T-helper 22 cell (primary cell): ENCODE results near the gene OSBPL8.

Source experiments
- DNase-seq: peaks from one replicate; pipeline ENCODE4 v3.0.0-alpha.2; 2020; ENCODE audit warnings: low read depth

OSBPL8 gene

DNA sequence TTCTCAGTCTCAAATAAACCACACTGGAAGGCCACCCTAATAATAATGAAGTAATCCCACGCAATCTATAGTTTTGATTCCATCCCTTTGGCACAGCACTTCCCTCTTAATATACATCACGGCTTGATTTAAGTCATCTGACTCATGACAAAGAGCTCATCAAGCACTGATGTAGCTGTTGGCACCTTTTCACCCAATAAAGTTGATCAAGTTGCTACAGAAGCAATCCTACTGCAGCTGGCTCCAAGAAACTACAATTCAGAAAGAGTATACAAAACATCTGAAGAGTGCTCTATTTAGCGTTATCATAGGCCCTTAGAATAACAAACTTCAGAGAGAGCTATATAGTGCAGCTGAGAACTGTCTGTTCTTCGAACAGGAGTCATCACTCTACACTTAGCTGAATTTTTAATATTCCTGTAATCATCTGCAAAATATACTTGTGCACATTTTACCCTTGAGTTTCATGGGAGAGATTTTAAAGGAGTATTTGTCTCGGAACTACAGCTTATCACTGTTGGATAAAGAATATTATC, 94.9 kb downstream of the OSBPL8 start:
- DNase-seq = no peak

DNA sequence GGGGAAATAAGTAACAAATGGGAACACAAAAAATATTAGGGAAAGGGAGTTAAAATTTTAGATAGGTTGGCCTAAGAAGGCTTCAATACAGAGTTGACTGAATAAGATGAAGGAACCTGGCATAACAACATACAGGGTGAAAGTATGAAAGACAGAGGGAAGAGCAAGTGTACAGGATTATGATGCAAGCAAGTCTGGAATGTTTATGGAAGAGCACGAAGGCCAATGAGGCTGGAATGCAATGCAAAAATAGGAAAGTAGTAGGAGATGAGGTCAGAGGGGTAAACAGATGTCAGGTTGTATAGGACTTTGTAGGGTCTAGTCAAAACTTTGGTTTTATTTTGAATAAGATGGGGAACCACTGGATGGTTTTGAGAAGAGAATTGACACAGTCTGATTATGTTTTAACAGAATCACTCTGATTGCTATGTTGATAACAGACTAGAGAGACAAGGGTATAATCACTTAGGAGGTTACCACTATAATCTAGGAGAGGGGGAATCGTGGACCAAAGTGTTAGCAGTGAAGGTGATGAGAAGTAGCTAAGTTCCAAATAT, 96.8 kb downstream of the OSBPL8 start:
- DNase-seq = no peak

DNA sequence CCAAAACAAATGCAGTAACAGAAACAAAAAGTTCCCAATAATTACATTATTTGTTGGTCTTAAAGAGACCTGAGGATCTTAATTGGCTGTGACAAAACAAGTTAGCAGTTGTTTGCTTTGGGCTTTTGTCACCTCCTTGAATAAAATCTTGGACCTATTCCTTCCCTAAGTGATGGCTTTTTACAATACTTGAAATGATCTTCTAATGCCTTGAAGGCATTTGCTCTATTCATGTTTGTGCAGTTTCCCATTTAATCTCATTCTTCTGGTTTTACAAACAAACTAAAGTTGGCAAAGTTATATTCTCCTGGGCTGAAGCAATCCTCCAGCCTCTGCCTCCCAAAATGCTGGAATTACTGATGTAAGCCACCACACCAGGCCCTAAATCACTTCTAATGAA, 98.8 kb downstream of the OSBPL8 start:
- DNase-seq = no peak

DNA sequence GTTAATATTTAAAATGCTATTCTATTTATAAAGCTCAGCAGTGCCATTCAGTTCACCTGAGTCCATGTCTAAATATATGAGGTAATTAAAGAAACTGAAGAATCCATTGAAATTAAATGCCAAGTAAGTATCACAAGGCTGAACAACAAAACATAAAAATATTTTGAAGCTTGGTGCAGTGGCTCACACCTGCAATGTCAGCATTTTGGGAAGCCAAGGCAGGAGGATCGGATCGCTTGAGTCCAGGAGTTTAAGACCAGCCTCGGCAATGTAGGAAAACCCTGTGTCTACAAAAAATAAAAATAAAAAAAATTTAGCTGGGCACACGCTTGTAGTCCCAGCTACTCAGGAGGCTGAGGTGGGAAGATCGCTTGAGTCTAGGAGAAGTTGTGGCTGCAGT, 101.8 kb downstream of the OSBPL8 start:
- DNase-seq = no peak

DNA sequence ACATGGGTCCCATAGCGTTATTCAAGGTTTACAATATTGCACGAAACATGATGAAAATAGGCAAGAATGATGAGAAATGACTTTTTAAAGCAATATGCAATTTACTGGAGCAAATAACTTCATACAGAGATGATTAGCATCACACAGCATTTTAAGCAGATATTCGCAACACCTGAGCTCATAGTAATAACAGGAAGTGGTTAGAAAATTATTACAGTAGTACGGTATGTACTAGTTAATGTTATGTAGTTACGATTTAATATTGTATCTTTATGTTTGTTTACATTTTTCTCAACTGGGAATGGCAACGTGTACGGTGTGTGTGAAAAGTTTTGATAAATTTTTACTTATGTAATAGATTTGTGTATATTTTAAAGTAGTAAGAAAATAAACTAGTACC, 102.6 kb downstream of the OSBPL8 start:
- no peak for DNase-seq

DNA sequence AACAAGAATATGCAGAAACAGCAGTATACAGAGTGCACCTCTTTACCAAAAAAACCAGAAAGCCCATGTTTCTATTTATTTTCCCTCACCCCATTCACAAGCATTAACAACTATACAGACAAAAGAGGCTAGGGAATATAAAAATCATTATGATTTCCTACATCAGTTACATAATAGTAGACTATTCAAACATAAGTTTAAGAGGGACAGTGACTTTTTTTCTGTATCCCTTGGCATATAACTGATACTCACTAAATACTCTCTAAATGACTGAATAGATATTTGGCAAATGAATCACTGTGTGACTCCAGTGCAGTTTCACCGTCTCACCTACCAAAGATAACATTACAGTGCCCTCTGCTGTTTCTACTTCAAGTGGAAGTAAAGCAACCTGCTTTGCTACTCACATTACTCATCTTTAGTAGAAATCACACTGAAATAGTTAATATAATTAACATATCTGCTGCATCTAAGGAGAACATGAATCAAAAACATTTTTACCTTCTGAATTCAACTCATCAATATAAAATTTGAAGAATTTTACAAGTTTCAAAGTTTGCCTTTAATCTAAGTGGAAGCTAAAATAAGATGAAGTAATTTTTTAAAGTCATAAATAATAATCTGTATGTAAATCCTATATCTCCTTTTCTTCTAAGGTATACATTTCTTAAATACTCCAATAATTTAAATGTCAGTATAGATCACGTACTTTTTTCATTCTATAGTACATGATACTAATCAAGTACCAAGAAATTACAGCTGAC, 103.8 kb downstream of the OSBPL8 start:
- DNase-seq = no peak

DNA sequence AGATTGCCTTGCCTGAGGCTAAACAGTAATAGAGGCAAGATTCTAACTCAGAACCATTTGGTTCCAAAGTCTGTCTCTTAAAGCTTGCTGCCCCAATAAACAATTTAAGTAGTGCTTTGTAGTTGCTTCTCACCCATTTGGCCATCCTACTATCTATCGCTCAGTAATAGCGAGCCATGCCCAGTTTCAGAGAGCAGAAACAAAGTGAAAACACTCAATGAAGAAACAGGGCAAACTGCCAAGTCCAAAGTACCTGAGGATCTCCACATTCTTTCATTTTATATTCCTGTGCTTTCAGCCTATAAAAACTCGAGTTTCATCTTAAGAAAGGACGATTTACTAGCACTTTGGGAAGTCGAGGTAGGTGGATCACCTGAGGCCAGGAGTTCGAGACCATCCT, 108.0 kb downstream of the OSBPL8 start:
- DNase-seq = no peak

DNA sequence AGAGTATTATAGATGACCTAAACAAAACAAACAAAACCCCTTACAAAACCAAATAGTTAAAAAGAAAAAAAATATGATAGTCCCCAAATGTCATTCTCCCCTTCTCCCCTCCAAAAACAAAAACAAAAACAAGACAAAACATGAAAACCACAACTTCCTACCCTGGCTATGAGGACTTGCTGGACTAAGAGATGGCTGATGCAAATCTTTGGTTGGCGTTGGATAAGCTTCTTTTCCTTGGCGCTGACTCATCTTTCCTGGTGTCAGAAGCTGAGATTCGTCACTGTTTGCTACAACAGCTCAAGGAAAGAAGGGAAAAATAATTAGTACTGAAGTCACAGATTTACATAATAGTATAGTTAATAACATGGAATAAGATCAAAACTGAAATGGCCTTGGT, 108.9 kb downstream of the OSBPL8 start:
- DNase-seq = no peak

DNA sequence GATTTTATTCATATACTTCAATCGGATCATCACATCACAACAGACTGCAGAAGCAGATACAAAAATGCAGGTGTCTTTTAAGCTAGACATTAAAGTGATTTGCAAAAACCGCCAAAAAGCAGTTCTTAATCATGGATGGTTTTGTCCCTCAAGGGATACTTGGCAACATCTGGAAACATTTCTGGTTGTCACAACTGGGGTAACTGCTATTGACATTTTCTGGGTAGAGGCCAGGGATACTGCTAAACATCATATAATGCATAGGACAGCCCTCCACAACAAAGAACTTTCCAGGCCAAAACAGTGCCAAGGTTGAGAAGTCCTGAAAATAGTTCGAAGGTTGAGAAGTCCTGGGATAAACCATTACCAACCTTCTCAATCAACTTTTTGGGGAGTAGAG, 109.6 kb downstream of the OSBPL8 start:
- no peak for DNase-seq

DNA sequence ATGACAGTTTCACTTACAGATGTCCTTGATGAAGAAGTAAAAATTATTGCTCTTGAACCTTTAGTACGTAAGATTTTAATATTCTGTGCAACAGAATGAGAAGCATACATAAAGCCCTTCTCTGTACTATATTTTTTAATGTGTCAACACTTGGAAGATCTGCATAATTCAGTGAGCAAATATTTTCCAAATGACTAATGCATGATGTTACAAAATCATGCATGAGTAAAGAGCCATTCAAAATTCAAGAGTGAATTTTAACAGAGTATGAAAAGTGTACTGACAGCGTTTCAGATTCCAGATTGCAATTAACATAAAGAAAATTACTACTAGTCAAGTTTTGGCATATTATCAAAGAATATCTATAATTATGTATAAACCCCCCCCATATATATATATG, 110.0 kb downstream of the OSBPL8 start:
- DNase-seq = no peak

DNA sequence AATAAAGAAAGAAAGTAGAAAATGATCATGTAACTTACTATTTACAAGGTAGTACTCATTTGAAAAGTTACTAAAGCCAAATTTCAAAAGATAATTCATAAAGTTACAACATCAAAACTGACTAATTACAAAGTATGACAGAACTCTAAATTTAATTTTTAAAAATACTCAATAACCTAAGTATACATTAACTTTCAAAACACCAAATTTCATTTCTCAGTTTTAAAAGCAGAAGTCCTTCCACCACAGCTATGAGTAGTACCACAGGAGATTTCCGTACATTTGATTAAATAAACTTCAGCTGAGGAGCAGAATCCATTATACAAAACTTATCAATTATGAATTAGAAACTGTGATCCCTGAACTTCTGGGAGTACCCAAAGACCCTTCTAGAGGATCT, 110.6 kb downstream of the OSBPL8 start:
- DNase-seq = no peak

DNA sequence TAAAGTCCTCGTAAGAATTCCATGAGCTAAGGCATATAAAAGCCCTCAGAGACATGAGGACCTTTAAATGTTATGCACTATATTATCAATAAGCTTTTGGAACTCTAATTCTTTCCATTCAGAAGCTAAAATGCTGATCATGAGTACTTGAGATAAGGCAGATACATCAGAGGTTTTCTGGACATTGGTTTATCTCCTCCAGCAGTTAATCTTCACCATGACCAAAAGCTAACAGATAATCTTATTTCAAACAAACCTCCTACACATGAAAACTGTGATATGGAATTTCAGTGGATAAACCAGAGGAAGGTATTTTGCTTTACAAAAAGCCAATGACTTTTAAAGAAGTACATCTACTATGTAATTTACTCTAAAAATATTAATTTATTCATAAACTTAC, 113.5 kb downstream of the OSBPL8 start:
- DNase-seq = no peak

DNA sequence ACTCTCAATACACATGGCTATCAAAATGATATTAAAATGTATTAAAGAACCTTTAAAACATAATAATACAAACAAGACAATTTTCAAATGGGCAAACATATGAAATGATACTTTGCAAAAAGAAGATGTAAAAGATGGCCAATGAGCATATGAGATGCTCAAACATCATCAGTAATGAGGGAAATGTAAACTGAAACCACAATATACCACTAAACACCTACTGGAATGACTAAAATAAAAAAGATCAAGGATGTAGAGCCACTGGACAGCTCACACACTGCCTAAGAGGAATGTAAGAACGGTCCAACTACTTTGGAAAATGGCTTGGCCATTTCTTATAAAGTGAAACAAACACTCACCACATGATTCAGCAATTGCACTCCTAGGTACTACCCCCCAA, 114.1 kb downstream of the OSBPL8 start:
- no peak for DNase-seq

DNA sequence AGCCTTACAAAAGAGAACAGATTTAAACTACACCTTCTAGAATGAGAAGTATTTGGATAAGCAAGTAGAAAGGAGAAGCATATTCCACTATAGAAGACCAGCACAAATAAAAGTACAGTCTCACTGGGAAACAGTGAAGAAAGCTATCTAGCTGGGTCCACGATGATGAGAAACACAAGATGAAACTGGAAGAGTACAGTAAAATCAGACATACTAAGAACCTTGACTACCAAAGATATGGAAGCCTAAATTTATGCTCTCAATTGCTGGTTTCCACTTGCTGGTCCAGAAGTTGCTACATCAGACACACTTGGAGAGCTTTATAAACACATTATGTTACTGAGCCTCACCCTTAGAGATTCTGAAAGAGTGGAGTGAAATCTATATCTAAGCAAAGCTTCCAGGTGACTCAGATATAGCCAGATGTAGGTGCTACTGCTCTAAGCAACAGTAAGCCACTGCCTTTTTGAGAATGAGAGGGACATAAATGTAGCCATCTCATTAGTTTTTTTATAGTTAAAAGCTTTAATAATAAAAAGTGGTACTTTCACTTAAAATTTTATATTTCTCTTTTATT, 115.1 kb downstream of the OSBPL8 start:
- no peak for DNase-seq

DNA sequence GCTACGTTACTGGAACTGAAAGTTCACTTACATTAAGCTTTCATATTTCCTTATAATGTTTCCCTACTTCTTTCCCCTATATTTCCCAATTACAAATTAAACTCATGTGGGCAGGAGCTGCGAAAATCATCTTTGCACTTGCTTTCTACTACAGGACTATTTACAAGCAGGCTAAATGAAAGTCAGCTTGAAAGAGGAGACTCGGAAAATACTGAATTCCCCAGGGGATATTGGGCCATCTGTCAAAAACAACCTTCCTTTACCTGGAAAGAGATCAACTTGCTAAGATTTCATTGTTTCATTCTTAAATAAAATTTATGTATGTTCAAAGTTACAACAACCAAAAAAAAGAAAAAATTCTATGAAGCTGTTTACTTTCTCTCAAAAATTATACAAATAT, 118.6 kb downstream of the OSBPL8 start:
- DNase-seq = no peak

DNA sequence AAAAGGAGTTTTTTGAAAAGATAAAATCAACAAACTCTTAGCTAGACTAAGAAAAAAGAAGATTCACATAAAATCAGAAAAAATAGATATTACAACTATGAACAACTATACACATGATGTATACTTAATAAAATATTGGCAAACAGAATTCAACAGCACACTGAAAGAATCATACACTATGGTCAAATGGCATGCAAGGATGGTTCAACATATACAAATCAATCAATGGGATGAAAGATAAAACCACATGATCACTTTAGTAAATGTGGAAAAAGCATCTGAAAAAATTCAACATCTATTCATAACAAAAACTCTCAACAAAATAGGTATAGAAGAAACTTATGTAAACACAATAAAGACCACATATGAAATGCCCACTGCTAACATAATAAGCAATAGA, 126.8 kb downstream of the OSBPL8 start:
- DNase-seq = no peak

DNA sequence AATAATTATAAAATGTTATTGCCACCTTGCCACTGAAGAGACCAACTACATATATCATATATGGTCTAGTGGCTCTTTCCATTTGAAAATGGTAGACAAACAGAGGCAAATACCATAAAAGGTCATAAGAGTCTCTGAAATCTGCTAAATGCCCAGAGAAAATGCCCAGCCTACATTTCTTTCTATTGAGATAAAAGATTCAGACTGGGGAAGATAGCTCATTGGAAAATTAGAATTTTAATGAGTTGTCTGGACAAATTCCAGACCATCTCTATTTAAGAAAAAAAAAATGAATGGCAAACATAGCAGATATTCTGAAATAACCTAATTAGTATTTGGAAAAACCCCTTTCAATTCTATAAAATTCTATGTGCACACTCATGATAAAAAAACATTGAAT, 131.5 kb downstream of the OSBPL8 start:
- DNase-seq = no peak

DNA sequence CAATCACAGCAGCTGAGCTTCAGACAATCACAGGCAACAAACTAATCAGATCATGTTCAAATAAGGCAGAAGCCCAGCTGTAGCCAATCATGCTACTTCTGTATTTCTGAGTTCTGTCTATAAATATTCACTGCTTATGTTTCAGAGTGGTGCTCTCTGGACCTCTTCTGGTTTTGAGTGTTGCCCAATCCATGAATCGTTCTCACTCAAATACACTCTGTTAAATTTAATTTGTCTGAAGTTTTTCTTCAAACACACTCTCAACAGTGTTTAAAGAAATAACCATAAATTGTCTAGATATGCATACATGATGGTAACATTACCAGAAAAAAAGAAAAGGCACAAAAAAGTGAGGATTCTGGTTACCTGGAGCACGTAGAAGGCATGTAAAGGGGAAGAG, 133.4 kb downstream of the OSBPL8 start:
- DNase-seq = no peak

DNA sequence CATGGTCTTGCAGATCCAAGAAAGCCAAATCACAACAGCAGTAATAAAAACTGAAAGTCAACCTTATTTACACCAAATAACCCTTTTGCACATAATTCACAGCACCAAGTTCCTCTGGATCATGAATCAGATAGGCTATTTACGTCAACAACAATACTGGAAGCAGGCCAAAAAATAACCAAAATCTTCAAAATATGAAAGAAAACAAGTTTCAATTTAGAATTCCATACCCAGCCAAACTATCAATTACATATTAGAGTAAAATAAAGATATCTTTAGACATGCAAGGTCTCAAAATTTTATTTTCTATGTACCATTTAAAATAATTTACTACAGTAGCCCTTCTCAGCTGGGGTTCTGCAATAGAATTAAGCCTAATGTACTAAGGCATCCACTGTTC, 134.6 kb downstream of the OSBPL8 start:
- no peak for DNase-seq

DNA sequence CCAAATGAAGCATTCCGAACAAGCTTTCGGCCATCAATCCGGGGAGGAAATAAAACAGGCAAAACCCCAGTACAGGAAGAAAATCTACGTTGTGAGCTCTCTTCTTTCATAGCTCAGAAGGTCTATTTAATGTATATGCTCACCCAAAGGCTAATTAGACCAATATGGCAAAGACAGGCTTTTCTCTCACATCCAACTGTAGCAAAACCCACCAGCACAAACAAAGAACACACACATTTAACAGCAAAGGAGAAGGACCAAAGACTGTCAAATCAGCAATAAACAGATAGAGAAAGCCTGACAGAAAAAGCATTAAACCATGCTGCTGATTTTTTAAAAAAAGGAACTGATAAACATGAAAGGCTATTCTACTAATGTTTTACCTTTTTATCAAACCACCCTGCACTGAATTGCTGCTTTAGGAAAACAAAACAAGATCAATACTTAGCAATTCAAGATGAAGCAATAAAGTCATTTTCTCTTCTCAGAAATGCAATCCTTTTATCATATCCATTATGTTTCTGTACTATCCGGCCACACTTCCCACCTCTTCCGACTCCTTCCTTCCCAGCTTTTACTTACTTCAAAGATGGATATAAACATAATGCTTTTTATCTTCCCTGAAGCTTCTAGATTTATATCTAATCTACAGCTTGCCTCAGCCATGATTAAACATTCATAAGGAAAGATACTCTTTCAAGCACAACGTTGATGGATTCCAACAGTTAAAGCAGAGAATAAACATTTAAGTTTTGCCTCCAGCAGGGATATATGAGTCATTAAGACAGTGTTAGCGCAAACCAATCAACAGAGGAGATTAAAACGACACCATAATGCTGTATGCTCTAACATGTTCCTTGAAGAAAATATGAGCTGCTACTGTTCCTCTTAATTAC, 136.8 kb downstream of the OSBPL8 start:
- DNase-seq = no peak

DNA sequence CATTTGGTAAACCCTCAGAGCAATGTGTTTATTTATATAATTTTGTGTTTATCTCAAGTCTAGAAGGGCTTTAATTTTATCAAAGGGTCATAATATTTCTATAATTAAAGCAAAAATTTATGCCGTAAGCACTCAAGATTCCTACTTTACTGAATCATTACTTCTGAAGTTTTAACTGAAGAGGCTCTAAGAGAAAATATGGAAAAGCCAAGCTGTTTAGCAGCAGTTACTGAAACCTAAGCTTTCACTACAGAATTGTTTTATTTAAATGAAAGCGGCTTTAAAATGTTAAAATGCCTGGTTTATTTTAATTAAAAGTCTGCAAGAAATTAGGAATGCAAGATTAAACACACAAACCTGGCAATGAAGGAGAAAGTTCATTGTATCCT, 137.4 kb downstream of the OSBPL8 start:
- DNase-seq = no peak

DNA sequence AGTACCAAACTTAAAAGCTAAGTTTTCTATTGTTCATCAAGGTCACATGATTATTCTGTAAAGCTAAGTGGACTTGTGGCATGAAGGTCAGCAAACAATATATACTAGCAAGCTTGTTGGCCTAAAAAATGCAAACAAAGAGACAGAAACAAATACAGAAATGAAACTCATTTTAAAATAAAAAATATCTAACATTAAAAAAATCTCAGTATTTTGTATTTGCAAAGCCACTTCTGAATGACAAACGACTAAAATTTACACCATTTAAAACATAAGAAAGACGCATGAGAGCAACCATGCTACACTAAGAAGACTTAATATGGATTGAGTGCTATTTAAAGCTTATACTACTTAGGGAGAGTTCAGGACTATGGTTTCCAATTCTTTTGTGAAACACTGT, 138.5 kb downstream of the OSBPL8 start:
- DNase-seq = no peak

DNA sequence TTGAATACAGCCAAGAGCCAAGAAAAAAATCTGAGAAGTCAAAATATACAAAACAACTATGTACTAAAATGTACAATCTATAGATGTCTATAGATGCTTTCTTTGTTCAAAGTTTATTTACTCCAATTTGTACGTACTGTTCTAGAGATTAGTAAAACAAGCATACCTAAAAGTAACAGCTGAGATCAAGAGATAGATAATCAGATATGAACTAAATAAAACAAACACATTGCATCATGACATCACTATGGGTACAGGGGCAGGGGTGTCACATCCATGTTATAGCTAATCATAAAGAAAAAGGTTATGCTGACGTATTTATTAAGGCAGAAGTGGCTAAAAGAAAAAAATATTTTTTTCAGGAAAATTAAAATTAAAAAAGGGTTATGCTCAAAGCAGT, 139.3 kb downstream of the OSBPL8 start:
- no peak for DNase-seq
